Thyroid gland (tissue), 4 donors: Measurements from ENCODE around the gene ZSWIM5.

Experiments
- POLR2A ChIP-seq, 2 donors: fragments of 450-650 bp; IDR thresholded peaks; one replicate each; pipeline ENCODE4 v1.6.1; 2017; ENCODE audit warnings: antibody characterized with exemption in 2 of 2, mild to moderate bottlenecking in 2 of 2, moderate library complexity in 1 of 2
- TF ChIP-seq, protein P1 (sequence below), 6 experiments: fragments of 200-600 bp in 3 of 6; fragments of 450-650 bp in 3 of 6; sonication (generic) in 3 of 6; IDR thresholded peaks; one replicate each; pipeline ENCODE4 v1.5.1; 2016 to 2019; ENCODE audit warnings: antibody characterized with exemption in 6 of 6, mild to moderate bottlenecking in 2 of 6, inconsistent platforms in 1 of 6, moderate library complexity in 1 of 6

- TF ChIP-seq, protein P1, sequence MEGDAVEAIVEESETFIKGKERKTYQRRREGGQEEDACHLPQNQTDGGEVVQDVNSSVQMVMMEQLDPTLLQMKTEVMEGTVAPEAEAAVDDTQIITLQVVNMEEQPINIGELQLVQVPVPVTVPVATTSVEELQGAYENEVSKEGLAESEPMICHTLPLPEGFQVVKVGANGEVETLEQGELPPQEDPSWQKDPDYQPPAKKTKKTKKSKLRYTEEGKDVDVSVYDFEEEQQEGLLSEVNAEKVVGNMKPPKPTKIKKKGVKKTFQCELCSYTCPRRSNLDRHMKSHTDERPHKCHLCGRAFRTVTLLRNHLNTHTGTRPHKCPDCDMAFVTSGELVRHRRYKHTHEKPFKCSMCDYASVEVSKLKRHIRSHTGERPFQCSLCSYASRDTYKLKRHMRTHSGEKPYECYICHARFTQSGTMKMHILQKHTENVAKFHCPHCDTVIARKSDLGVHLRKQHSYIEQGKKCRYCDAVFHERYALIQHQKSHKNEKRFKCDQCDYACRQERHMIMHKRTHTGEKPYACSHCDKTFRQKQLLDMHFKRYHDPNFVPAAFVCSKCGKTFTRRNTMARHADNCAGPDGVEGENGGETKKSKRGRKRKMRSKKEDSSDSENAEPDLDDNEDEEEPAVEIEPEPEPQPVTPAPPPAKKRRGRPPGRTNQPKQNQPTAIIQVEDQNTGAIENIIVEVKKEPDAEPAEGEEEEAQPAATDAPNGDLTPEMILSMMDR (IDR thresholded peaks at IDR 0.05): no peak
- TF ChIP-seq POLR2A (IDR thresholded peaks at IDR 0.05): no peak
Observed at GRCh38 chr1:45250544-45250943, 44.1 kb upstream of the ZSWIM5 start.
